GM18870 (cell line): ENCODE data around the gene TRIM66.

Source experiments
- ATAC-seq: cut with Tn5 transposase; IDR thresholded peaks from one replicate; pipeline ENCODE4 v1.9.1; 2021; ENCODE audit warnings: moderate library complexity; ENCODE audit not compliant: unreplicated experiment

The TRIM66 gene

DNA sequence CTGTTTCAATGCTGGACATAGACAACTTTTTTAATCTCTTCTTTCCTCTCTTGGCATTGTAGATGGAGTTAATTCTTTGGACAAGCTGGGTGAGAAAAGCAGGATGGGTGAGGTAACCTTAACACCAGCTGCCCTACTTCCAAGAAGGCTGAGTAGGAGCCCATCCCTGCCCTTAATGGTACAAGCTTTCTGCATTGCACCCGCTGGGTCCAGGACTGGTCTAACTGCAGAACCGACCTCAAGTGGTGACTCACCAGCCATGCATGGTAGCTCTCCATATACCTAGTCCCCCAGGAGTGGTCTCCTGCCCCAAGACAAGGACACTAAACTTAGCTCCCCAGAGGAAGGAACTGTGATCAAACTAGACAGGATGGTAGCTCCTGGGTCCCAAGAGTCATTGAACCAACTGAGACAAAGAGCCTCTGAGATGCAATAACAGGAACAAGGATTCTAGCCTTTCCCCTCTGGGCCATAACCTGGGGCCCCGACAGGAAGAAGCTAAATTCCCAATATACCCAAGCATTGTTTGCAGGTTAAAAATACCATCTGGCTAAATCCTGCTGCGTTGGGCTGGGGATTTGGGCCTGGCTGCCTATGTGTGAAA, 32.3 kb upstream of the TRIM66 start:
- ATAC-seq, result no peak

- no peak for ATAC-seq
Measured at GRCh38 chr11:8713760-8714454, 31.4 kb upstream of the TRIM66 start.

GRCh38 chr11:8712506-8712905, 30.0 kb upstream of the TRIM66 start:
- ATAC-seq, result no peak

- ATAC-seq, result no peak
Measured at GRCh38 chr11:8711895-8712442, 29.5 kb upstream of the TRIM66 start.

DNA sequence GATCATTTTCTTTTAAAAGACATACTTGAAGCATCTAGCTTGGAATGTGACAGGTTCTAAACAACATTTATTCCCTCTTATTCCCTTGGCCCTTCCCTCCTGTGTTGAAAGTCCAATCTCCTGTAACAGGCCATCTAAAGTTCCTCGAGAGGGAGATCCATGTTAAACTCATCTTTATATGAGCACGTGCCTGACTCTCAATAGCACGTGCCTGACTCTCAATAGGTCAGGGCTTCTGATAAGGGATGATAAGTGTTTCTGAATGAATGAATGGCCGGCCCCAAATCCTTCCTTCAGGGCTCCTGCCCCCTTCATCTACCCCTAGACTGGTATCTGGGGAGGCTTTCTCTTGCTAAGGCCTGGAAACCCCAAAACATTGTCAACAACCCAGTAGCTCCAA, 27.3 kb upstream of the TRIM66 start:
- ATAC-seq, result no peak

DNA sequence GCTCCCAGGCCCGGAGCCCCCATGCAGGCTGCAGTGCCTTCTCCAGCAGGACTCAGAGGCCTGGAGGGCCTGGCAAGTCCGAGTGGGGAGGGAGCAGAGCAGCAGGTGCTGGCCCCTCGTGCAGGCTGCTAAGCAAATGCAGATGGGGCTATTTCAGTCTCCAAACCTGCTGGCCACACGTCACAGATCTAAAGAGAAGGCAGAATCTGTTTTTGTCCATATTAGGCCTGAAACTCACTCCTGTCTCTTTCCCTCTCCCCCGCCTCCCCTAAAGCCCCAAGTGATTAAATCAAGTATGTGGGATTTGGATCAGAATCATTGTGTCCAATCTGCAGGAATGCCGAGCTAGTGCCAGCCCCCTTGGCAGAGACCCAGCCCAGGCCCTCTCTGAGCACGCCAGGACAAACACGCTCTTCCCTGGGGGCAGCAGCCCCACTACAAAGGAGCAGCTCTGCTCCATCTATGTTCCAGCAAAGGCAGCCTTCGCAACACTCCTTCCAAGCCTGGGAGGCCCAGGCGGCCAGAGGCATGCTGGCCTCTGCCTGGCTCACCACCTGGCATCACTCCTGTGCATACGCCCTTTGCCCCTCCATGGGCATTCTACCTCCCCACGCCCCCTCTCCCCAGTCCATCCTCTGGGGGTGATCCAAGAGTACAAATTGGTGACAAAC, 26.7 kb upstream of the TRIM66 start:
- ATAC-seq, result no peak

- ATAC-seq, result no peak
Measured at GRCh38 chr11:8707541-8708191, 25.2 kb upstream of the TRIM66 start.

GRCh38 chr11:8706673-8707432, 24.4 kb upstream of the TRIM66 start:
- ATAC-seq, result no peak

DNA sequence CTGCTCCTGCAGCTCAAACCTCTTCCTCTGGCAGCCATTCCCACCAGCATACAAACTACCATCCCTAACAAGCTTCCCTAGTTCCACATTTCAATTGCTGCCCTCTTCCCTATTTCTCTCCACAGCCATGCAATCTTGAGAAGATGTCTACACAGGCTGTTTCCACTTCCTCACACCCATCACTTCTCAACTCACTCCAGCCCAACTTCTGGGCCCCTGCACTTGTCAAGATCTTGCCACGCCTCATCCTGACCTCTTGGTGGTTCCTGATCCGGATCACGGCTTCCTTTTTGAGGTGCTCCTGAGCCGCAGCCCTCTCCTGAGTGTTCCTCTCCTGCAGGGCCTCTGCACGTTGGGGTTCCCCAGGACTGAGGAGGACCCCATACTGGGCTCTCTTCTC, 22.7 kb upstream of the TRIM66 start:
- ATAC-seq, result no peak

DNA sequence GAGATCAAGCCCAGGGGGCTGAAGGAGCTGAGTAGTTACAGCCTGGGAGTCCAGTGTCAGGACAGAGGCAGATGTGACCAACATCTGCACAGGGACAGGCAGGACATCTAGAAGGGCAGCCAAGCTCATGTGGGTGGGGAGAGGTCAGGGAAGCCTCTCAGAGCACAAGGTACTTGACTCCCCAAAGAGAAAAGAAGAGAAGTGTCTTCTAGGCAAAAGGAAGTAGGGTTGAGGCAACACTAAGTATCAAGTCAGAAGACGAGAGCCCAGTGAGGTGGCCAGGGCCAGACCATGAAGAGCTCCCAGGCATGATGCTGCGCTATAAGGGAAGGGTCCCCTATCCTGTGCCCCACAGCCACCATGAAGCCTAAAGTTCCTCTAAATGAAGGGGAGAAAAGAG, 21.7 kb upstream of the TRIM66 start:
- no peak for ATAC-seq

DNA sequence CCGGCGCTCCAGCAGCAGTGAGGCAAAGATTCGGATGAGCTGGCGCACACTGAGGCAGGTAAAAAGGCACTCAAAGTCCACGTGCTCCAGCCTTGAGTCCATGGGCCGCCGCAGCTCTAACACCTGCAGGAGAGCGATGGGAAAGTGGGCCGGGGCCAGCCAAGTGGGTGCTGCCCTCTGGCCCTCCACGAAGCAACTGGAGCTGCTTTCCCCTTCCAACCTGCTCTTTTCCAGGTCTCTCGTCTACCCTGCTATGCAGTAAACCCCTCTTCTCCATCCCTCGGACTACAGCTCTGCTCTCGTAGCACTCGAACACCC, 20.1 kb upstream of the TRIM66 start:
- ATAC-seq, result no peak

GRCh38 chr11:8701891-8702597, 19.6 kb upstream of the TRIM66 start:
- ATAC-seq, result no peak

GRCh38 chr11:8699903-8700302, 17.4 kb upstream of the TRIM66 start:
- ATAC-seq, result no peak

- ATAC-seq, result no peak
Measured at GRCh38 chr11:8698917-8699441, 16.5 kb upstream of the TRIM66 start.

DNA sequence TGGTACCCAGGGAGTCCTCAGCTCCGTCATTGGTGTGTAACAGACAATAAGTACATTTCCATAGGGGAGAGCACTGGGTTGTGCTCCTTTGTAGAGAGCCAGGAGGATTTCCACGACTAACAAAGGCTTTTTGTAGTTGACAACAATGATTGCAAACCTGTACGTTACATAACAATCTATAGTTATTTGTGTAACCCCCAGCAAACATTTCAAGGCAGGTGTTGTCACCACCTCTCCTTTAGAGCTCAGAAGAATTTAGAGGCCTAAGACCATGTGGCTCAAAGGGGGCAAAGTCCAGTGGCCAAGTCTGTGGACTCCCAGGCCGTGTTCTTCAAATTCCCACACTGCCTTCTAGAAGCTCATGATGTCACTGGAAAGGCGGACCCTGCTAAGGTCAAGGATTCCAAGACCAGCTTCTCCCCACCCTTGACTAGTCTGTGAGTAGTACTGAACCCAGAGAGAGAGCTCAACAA, 15.9 kb upstream of the TRIM66 start:
- ATAC-seq, result no peak

GRCh38 chr11:8697054-8697453, 14.6 kb upstream of the TRIM66 start:
- ATAC-seq, result no peak

- ATAC-seq, result no peak
Measured at GRCh38 chr11:8694137-8694536, 11.7 kb upstream of the TRIM66 start.

GRCh38 chr11:8693555-8693954, 11.1 kb upstream of the TRIM66 start:
- no peak for ATAC-seq

DNA sequence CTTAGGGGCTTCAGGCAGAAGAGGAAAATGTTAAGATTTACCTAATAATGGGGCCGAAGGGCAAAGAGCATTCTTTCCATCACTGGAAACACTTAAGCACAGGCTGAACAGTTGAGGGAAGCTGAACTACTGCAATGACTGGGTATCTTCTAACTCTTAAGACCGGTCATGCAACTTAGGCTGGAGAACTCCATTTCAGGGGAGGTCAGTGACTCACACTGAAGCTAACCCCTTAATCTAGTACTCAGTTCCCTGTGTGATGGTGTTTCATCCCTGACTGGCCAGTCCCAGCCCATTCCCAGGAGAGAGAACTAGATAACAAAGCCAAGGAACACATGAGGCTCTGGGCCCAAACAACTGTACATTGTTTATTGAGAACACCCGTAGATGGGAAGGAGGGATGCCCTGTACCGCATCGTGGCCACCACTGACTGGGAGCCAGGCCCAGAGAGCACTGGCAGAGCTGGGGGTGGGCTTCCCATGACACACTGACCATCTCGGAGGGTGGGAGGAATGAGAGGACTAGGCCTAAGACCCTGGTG, 10.6 kb upstream of the TRIM66 start:
- ATAC-seq, result no peak

GRCh38 chr11:8692417-8692816, 10.0 kb upstream of the TRIM66 start:
- no peak for ATAC-seq
